HepG2 (cell line): ENCODE measurements around the gene CTNNBL1. TPM values are rescaled to one million over a fixed set of nuclear protein-coding genes. Genes with fewer than 3 reads are reported as not detected.

Experiments
- CENPT ChIP-seq: sonication (generic); formaldehyde crosslinking; IDR thresholded peaks from 2 replicates; pipeline ENCODE4 v1.8.0; 2022; ENCODE audit warnings: low read depth, mild to moderate bottlenecking, moderate library complexity, missing genetic modification reagents
- DNMT3B ChIP-seq: conservative IDR thresholded peaks from 2 replicates; pipeline ENCODE4 v1.6.1; 2016; ENCODE audit warnings: missing biosample characterization, control low read depth
- HDAC1 ChIP-seq: sonication (generic); formaldehyde crosslinking; IDR thresholded peaks from 2 replicates; pipeline ENCODE4 v1.5.1; 2020; ENCODE audit warnings: mild to moderate bottlenecking, missing genetic modification reagents
- NFYC ChIP-seq: IDR thresholded peaks from 2 replicates; pipeline ENCODE4 v1.6.1; 2016; ENCODE audit warnings: missing genetic modification reagents, missing compliant biosample characterization
- PHF21A ChIP-seq: sonication (generic); formaldehyde crosslinking; IDR thresholded peaks from 2 replicates; pipeline ENCODE4 v1.5.0; 2020; ENCODE audit warnings: mild to moderate bottlenecking, missing genetic modification reagents
- PRDM10 ChIP-seq: sonication (generic); formaldehyde crosslinking; IDR thresholded peaks from 2 replicates; pipeline ENCODE4 v1.4.0; 2020; ENCODE audit warnings: low read depth, missing genetic modification reagents
- PRPF4 ChIP-seq: fragments of 200-400 bp; formaldehyde crosslinking; IDR thresholded peaks from 2 replicates; pipeline ENCODE4 v1.6.1; 2016; ENCODE audit warnings: low read length, low read depth; ENCODE audit not compliant: poor library complexity, severe bottlenecking
- TCF12 ChIP-seq, 2 experiments: fragments of 450-650 bp in 1 of 2; sonication (generic) in 1 of 2; formaldehyde crosslinking in 1 of 2; IDR thresholded peaks; 2 replicates each; pipeline versions ENCODE4 v1.6.1 to v1.8.0; 2017 to 2022; ENCODE audit warnings: antibody characterized with exemption in 1 of 2, mild to moderate bottlenecking in 1 of 2, missing genetic modification reagents in 1 of 2, moderate library complexity in 1 of 2
- TCF7L2 ChIP-seq: IDR thresholded peaks from 2 replicates; pipeline ENCODE4 v1.6.1; 2011; ENCODE audit warnings: mild to moderate bottlenecking, low read depth, low read length, moderate library complexity
- TOE1 ChIP-seq: sonication (generic); formaldehyde crosslinking; IDR thresholded peaks from 2 replicates; pipeline ENCODE4 v1.4.0; 2020; ENCODE audit warnings: mild to moderate bottlenecking, missing genetic modification reagents
- XRCC5 ChIP-seq: fragments of 200-400 bp; formaldehyde crosslinking; optimal IDR thresholded peaks from 2 replicates; pipeline ENCODE3; 2017; ENCODE audit warnings: mild to moderate bottlenecking, low read length
- ZC3H13 ChIP-seq: sonication (generic); formaldehyde crosslinking; IDR thresholded peaks from 2 replicates; pipeline ENCODE4 v1.8.1; 2023; ENCODE audit warnings: mild to moderate bottlenecking, missing genetic modification reagents, moderate library complexity
- ZMYM2 ChIP-seq: sonication (generic); formaldehyde crosslinking; IDR thresholded peaks from 2 replicates; pipeline ENCODE4 v1.8.0; 2022; ENCODE audit warnings: mild to moderate bottlenecking, missing genetic modification reagents
- ZMYM4 ChIP-seq: sonication (generic); formaldehyde crosslinking; IDR thresholded peaks from 2 replicates; pipeline ENCODE4 v1.8.1; 2023; ENCODE audit warnings: mild to moderate bottlenecking, missing genetic modification reagents
- ZNF414 ChIP-seq: sonication (generic); formaldehyde crosslinking; IDR thresholded peaks from 2 replicates; pipeline ENCODE4 v1.5.0; 2020; ENCODE audit warnings: missing genetic modification reagents
- ZNF546 ChIP-seq: sonication (generic); formaldehyde crosslinking; conservative IDR thresholded peaks from 2 replicates; pipeline ENCODE4 v1.8.1; 2023; ENCODE audit warnings: mild to moderate bottlenecking, missing genetic modification reagents
- ZNF773 ChIP-seq: sonication (generic); formaldehyde crosslinking; IDR thresholded peaks from 2 replicates; pipeline ENCODE4 v1.4.0; 2020; ENCODE audit warnings: missing genetic modification reagents, borderline replicate concordance
- ZSCAN25 ChIP-seq: sonication (generic); formaldehyde crosslinking; IDR thresholded peaks from 2 replicates; pipeline ENCODE4 v1.8.0; 2022; ENCODE audit warnings: mild to moderate bottlenecking, missing genetic modification reagents
- ZXDC ChIP-seq: sonication (generic); formaldehyde crosslinking; IDR thresholded peaks from 2 replicates; pipeline ENCODE4 v1.5.0; 2020; ENCODE audit warnings: mild to moderate bottlenecking, missing genetic modification reagents
- polyA plus RNA-seq, 8 experiments: library from polyadenylated mRNA; depleted of rRNA in 3 of 8; stranded (reverse) in 7 of 8; unstranded in 1 of 8; fragments of >200 nt; fragmentation: Illumina TruSeq in 4 of 8; extraction: Trizol in 4 of 8; gene quantifications; 2 replicates each; pipeline versions ENCODE4 v1.2.1 to v1.2.3, GENCODE V29; 2011 to 2016; ENCODE audit warnings: low read depth in 4 of 8, missing spikeins in 1 of 8, mixed read lengths in 1 of 8; ENCODE audit not compliant: insufficient read depth in 1 of 8
- total RNA-seq, 5 experiments: library from RNA; depleted of rRNA; stranded (reverse); fragments of >200 nt; fragmentation: Illumina TruSeq; extraction: Trizol; gene quantifications; 2 replicates each; pipeline ENCODE4 v1.2.3, GENCODE V29; 2016; ENCODE audit warnings: low read depth in 1 of 5

The CTNNBL1 gene
- total and polyA plus RNA-seq, 2 of the 13 experiments (the other 11 are each of a cell fraction or from before 2014, with no cell fraction given), result 49.3 to 94.6 TPM

GRCh38 chr20:37693635-37694626 is at the start of gene CTNNBL1 (continued):
- 0 out of 2 replicates have a peak, but pooled peaks have one; percentile 67 for TF ChIP-seq DNMT3B (CRISPR knock-in tag)
- peak; percentile 83 for TF ChIP-seq ZC3H13
- TF ChIP-seq ZNF414 (CRISPR knock-in tag), result no peak
- TF ChIP-seq PRPF4, result no peak
- peak; percentile 91; the same call in 1 of the 2 replicates for TF ChIP-seq ZNF773 (CRISPR knock-in tag)
- peak; percentile 82 for TF ChIP-seq XRCC5
- peak; percentile 95 for TF ChIP-seq ZMYM4 (CRISPR knock-in tag)
- TF ChIP-seq ZXDC (CRISPR knock-in tag), result no peak
- no peak for TF ChIP-seq ZMYM2 (CRISPR knock-in tag)
- TF ChIP-seq HDAC1, result peak; percentile 98
- TF ChIP-seq PHF21A (CRISPR knock-in tag), result peak; percentile 61
- TF ChIP-seq PRDM10 (CRISPR knock-in tag), result peak; percentile 88
- peak; percentile 20; the same call in 1 of the 2 replicates for TF ChIP-seq TOE1
- no peak for TF ChIP-seq TCF12 (IDR thresholded peaks at IDR 0.05)
- peak; percentile 57; the same call in 1 of the 2 replicates for TF ChIP-seq TCF12 (CRISPR knock-in tag; IDR thresholded peaks at IDR 0.05)
- TF ChIP-seq ZNF546 (CRISPR knock-in tag), result 0 out of 2 replicates have a peak, but pooled peaks have one; percentile 76
- TF ChIP-seq CENPT (CRISPR knock-in tag), result no peak
- peak; percentile 85 for TF ChIP-seq ZSCAN25 (CRISPR knock-in tag)
- TF ChIP-seq NFYC (CRISPR knock-in tag), result peak; percentile 97
- no peak for TF ChIP-seq TCF7L2
